CD4-positive, alpha-beta T cell treated with Interleukin-4 for 1 hour (primary cell): ENCODE data around the gene NRTN.
"Not testable (repeated sequence)": the region's sequence is repeated elsewhere in the genome, so short reads cannot be mapped to it uniquely, and the experiment has no call there.

ENCODE experiments used
- DNase-seq, 2 donors: peaks; one replicate each; pipeline ENCODE4 v3.0.0-alpha.2; 2020 to 2022

The NRTN gene

DNA sequence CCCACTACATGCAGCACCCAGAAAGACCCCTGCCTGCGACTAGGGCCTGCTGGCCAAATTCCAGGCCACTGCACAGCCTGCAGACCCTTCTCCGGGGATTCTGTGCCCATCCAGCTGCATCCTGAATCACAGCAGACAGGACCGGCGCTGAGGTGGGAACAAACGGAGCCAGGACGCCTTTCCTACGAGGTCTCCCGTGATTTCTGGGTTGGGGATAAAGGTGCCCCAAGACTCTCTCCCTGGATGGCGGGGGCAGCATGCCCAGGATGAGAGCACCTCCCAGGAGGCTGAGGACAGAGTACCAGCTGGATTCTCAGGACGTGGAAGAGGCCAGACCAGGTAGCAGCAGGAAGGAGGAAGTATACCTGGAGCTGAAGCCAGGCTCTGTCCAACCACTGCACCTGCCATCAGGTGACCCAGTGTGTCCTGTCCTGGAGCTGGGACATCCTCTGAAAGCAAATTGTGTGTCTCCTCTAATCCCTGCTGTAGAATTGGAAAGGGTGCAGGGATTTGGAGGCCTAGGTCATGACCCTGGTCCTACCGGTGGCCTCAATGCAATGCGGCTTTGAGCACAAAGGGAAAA is 68.8 kb downstream of the NRTN start:
- DNase-seq, result no peak

DNA sequence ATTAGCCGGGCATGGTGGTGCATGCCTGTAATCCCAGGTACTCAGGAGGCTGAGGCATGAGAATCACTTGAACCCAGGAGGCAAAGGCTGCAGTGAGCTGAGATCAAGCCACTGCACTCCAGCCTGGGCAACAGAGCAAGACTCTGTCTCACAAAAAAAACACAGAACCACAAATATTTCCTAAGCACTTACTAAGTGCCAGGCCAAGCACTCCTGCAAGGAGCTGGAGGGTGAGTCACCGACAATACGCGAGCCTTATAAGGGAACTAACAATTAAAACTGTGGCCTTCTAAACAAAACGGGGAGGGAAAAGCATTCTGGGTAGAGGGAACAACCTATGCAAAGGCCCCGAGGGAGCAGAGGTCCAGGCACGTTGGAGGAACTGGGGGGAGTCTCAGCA is 69.6 kb downstream of the NRTN start:
- not testable (repeated sequence) for DNase-seq

DNA sequence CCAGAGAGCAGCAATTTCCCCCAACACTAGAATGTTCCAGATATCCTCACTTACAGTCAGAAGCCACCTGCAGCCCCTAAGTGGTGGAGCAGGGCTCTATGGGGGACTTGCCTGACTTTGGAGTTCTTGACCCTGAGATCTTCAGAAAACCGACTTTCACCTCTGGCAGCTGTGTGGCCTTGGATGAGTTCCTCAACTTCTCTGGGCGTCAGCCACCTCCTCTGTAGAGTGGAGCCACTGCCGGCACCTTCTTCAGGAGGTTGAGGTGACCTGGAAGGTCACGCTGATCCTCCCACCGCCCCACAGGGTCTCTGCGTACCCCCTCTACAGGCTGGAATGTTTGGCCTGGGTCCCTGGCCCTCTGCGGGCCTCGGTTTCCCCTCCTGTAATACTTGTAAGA is 72.6 kb downstream of the NRTN start:
- no peak for DNase-seq

DNA sequence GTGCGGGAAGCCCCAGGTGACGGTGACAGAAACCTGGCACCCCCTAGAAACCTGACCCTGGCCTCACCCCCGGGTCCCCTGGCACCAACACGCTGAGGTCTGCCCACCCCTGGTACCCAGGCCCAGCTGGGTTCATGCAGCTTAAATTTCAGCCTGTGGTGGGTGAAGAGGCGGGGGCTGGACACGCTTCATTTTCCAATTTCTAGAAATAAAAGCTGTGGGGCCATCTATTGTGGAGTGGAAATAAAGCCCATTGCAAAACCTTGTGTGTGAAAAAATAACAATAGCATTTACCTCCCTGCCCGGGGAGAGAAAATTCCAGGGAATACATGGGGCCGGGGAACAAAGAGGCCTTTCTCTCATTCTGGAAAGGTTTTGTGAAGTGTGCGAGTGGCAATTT is 73.0 kb downstream of the NRTN start:
- DNase-seq, result no peak
